ENCODE measurements around the gene SEC24D. TPM values are rescaled to one million over a fixed set of nuclear protein-coding genes. Genes with fewer than 3 reads are reported as not detected.

SEC24D gene
- polyA plus RNA-seq, 1 experiment, result 80.3 TPM

DNA sequence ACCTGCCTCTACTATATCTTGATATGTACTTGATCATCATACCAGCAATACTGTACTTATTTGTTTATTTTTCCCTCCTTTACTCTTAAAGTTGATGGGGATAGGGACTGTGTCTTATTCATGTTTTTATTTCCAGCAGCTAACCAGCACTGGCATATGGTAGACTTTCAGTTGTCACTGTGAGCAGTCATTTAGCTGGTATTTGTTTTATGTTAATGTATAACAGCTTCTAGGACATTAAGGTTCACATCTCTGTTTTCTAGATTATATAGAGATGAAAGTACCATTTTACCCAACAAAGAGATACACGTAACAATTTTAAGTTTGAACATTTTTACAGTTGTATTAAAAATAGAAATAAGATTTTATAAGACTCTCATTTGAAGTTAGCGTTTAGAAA is 132.8 kb downstream of the SEC24D start:
- DNase-seq (ENCODE audit: low read depth), result no peak
- peaks cover 9% of the 10 kb centered on the region for H3K36me3 ChIP-seq (ENCODE audit: control insufficient read depth, insufficient read depth, low read length)
- H3K4me3 ChIP-seq (ENCODE audit: low read depth, low read length), result no peak overlapping the region
- no peaks in the 10 kb centered on the region for H3K27me3 ChIP-seq (ENCODE audit: control insufficient read depth, insufficient read depth, low read length)
- TF ChIP-seq, protein P1, sequence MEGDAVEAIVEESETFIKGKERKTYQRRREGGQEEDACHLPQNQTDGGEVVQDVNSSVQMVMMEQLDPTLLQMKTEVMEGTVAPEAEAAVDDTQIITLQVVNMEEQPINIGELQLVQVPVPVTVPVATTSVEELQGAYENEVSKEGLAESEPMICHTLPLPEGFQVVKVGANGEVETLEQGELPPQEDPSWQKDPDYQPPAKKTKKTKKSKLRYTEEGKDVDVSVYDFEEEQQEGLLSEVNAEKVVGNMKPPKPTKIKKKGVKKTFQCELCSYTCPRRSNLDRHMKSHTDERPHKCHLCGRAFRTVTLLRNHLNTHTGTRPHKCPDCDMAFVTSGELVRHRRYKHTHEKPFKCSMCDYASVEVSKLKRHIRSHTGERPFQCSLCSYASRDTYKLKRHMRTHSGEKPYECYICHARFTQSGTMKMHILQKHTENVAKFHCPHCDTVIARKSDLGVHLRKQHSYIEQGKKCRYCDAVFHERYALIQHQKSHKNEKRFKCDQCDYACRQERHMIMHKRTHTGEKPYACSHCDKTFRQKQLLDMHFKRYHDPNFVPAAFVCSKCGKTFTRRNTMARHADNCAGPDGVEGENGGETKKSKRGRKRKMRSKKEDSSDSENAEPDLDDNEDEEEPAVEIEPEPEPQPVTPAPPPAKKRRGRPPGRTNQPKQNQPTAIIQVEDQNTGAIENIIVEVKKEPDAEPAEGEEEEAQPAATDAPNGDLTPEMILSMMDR (IDR thresholded peaks at IDR 0.05; ENCODE audit: insufficient read depth, low read depth, low read length), result no peak
- ChIA-PET POLR2A (no interaction called here), CTCF (no interaction called here)

DNA sequence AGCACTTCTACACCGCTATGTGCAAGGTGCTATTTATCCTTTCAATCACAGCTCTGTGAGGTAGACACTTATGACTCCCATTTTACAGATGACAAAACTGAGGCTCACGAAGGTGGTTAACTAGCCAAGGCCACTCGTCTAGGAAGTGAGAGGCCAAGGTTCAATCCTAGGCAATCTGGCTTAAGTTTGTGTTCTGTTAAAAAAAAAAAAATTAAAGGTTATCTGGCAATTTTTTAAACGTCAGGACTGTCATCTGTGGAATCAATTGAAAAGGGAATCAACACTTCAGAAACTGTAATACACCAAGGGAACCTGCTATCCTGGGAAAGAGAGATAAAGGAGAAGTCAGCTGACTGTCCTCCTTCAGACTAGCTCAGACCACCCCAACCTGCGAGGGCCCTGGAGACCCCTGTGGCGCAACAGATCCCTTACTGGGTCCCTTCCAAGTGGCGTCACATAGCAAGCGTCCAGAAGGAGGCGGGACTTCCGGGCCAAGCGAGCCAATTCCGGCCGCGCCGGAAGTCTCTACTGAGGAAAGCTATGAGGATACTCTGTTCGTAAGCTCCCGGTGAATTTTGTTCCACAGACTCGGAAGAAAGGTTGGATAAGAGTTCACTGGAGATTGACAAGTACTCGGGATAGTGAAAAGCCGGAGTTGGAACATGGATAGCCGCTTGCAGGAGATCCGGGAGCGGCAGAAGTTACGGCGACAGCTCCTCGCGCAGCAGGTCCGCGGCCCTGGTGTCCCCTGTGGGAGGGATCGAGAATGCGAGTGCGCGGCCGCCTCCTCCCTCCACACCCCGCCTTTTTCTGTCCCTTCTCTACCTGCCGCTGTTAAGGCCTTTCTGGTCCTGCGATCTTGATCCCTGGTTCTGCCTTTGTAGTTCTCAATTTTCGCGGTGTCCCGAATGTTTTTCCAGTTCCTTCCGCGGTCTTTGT is 150.8 kb downstream of the SEC24D start, which contains the start of gene METTL14:
Gene METTL14 (plus strand): TSS at position 520 of the 939 bp plus-strand sequence. CDS start 143 bp downstream, at position 663.
- peak; percentile 56 for DNase-seq (ENCODE audit: low read depth)
- Histone ChIP-seq H3K27me3 (ENCODE audit: control insufficient read depth, insufficient read depth, low read length) (no peaks in the 10 kb centered on the region), H3K36me3 (ENCODE audit: control insufficient read depth, insufficient read depth, low read length) (no peaks in the 10 kb centered on the region; the same call in 1 of the 2 replicates), H3K4me3 (ENCODE audit: low read depth, low read length) (peak within 1 kb of the TSS; percentile 79)
- TF ChIP-seq, protein P1 (IDR thresholded peaks at IDR 0.05; ENCODE audit: insufficient read depth, low read depth, low read length), result no peak
- ChIA-PET POLR2A (interaction anchor here (0.6 kb wide), 2 partner anchors 91 to 116 kb away, joined by 3 to 5 read pairs; no protein-coding TSS in a partner anchor), CTCF (interaction anchor here (0.7 to 1.2 kb wide), 3 partner anchors 8 to 377 kb away, joined by 3 read pairs; no protein-coding TSS in a partner anchor)

DNA sequence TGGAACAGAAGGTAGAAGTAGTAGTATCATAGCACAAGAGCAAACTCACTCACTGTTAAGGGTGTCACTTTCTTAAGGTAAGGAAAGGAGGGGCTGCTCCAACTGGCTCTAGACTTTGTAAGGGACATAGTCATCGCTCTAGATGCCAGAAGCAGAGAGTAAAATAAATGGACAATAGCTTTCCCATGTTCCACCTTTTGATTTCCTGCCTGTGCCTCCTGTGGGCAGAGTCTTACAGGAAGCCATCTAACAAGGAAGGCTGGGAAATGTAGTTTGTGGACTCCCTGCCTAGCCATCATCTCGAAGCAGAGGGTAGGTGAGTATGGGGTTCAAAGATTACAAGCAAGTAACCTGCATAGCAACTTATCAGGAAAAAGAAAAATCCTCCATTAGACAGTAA is 152.4 kb downstream of the SEC24D start:
- no peak for DNase-seq (ENCODE audit: low read depth)
- ChIA-PET CTCF (interaction anchor here (0.6 to 1.0 kb wide), 2 partner anchors 32 to 407 kb away, joined by 3 read pairs; no protein-coding TSS in a partner anchor), POLR2A (no interaction called here)
- Histone ChIP-seq H3K27me3 (ENCODE audit: control insufficient read depth, insufficient read depth, low read length) (no peaks in the 10 kb centered on the region), H3K4me3 (ENCODE audit: low read depth, low read length) (no peak overlapping the region), H3K36me3 (ENCODE audit: control insufficient read depth, insufficient read depth, low read length) (no peaks in the 10 kb centered on the region)
- TF ChIP-seq, protein P1 (IDR thresholded peaks at IDR 0.05; ENCODE audit: insufficient read depth, low read depth, low read length), result no peak

DNA sequence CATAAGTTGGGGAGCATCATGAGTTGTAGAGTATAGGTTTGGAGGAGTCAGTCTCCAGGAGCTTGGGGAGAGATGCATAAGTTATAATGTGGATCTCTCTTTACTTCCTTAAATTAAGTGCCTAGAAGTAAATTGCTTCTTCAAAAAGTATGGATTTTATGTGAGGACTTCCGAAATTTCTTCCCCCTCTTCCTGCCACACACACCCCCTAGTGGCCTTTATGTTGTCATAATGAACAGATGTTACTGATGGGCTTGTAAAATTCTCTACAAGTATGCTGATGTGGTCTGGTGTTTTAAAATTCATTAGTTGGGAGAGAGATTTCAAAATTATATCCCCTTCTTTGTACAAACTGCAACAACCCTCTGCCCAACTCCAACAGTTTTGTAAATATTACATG is 153.0 kb downstream of the SEC24D start:
- H3K36me3 ChIP-seq (ENCODE audit: control insufficient read depth, insufficient read depth, low read length), result no peaks in the 10 kb centered on the region
- no peaks in the 10 kb centered on the region for H3K27me3 ChIP-seq (ENCODE audit: control insufficient read depth, insufficient read depth, low read length)
- DNase-seq (ENCODE audit: low read depth), result peak; percentile 3
- CTCF ChIA-PET, result interaction anchor here (0.8 to 1.0 kb wide), 3 partner anchors 10 to 284 kb away, joined by 3 to 4 read pairs (median 3); no protein-coding TSS in a partner anchor
- TF ChIP-seq, protein P1 (IDR thresholded peaks at IDR 0.05; ENCODE audit: insufficient read depth, low read depth, low read length), result peak; percentile 55
- no peak overlapping the region for H3K4me3 ChIP-seq (ENCODE audit: low read depth, low read length)
- POLR2A ChIA-PET, result no interaction called here

DNA sequence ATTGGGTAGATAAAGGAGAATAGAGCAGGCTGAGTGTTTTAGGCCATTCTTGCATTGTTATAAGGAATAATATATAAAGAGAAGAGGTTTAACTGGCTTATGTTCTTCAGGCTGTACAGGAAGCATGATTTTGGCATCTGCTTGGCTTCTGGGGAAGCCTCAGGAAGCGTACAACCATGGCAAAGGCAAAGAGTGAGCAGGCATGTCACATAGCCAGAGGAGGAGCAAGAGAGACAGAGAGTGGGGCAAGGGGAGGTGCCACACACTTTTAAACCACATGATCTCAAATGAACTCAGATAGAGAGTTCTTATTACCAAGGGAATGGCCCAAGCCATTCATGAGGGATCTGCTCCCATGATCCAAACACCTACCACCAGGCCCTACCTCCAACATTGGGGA is 155.1 kb downstream of the SEC24D start:
- no peak for DNase-seq (ENCODE audit: low read depth)
- no peaks in the 10 kb centered on the region for H3K27me3 ChIP-seq (ENCODE audit: control insufficient read depth, insufficient read depth, low read length)
- POLR2A ChIA-PET, result no interaction called here
- TF ChIP-seq, protein P1 (IDR thresholded peaks at IDR 0.05; ENCODE audit: insufficient read depth, low read depth, low read length), result no peak
- H3K36me3 ChIP-seq (ENCODE audit: control insufficient read depth, insufficient read depth, low read length), result no peaks in the 10 kb centered on the region
- CTCF ChIA-PET, result no interaction called here
- H3K4me3 ChIP-seq (ENCODE audit: low read depth, low read length), result no peak overlapping the region

All from BJ (cell line).